ENCODE measurements around the gene ALDH1A1.

DNA sequence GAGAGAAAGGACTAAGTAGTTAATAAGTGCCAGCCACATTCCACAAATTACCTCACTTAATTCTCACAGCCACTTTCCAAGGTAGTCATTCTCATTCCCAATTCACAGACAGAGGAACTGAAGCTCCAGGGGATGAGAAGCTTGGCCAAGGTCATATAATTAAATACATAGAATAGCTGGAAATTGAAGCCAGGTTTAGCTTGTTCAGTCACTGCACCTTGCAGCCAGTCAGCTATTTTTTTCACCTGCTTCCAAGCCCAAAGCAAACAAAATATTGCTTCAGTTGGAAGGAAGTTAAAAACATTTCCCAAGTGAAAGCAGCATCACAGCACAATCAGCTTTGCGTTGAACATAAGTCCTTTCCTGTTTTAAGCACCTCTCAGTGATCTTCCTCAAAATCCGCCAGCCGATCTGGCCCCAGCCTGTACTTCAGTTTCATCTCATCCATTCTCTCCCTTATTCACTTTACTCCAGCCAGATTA lies 4.8 kb downstream of the ALDH1A1 start:
- TF ChIP-seq, protein P1, sequence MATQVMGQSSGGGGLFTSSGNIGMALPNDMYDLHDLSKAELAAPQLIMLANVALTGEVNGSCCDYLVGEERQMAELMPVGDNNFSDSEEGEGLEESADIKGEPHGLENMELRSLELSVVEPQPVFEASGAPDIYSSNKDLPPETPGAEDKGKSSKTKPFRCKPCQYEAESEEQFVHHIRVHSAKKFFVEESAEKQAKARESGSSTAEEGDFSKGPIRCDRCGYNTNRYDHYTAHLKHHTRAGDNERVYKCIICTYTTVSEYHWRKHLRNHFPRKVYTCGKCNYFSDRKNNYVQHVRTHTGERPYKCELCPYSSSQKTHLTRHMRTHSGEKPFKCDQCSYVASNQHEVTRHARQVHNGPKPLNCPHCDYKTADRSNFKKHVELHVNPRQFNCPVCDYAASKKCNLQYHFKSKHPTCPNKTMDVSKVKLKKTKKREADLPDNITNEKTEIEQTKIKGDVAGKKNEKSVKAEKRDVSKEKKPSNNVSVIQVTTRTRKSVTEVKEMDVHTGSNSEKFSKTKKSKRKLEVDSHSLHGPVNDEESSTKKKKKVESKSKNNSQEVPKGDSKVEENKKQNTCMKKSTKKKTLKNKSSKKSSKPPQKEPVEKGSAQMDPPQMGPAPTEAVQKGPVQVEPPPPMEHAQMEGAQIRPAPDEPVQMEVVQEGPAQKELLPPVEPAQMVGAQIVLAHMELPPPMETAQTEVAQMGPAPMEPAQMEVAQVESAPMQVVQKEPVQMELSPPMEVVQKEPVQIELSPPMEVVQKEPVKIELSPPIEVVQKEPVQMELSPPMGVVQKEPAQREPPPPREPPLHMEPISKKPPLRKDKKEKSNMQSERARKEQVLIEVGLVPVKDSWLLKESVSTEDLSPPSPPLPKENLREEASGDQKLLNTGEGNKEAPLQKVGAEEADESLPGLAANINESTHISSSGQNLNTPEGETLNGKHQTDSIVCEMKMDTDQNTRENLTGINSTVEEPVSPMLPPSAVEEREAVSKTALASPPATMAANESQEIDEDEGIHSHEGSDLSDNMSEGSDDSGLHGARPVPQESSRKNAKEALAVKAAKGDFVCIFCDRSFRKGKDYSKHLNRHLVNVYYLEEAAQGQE (IDR thresholded peaks at IDR 0.05; ENCODE audit: insufficient read depth in 1 of 2, low read depth in 2 of 2, low read length in 2 of 2), result no peak
- TF ChIP-seq SIN3A (IDR thresholded peaks at IDR 0.05; ENCODE audit: borderline replicate concordance, insufficient read depth, low read length), result no peak
